Stimulated activated CD8-positive, alpha-beta memory T cell treated with anti-CD3 and anti-CD28 coated beads, Interleukin-2, amount 100 ng/mL, for 48 hours (primary cell): ENCODE results near the gene MAN2B2.

Experiments used
- DNase-seq, 2 donors: peaks; one replicate each; pipeline ENCODE4 v3.0.0-alpha.2; 2020; ENCODE audit warnings: low read depth in 2 of 2

MAN2B2 gene

GRCh38 chr4:6594826-6595355 is 19.9 kb downstream of the MAN2B2 start:
- no peak for DNase-seq

DNA sequence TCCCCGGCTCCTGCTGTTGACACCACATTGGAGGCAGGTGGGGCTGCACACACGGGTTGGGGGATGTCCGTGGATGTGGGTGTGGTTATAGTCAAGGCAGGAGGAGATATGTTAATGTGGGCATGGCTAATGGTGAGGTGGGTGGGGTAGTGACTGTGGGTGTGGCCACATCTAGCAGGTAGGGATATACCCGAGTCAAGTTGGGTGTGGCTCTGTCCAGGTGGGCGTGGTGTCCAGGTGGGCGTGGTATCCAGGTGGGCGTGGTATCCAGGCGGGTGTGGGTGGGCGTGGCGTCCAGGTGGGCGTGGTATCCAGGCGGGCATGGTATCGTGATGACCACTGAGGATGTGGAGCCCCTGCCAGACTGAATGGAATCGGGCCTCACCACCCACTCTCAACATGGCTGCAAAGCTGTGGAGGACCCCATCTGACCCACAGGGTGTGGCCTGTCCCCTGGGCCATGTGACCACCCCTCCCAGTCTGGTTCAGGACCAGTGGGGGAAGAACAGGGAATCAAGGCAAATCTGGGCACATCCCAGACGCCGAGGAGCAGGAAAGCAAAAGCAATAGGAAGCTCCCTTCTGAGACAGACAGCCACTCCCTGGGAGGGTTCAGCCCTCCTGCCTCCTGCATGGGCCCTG is 21.0 kb downstream of the MAN2B2 start:
- DNase-seq = no peak

DNA sequence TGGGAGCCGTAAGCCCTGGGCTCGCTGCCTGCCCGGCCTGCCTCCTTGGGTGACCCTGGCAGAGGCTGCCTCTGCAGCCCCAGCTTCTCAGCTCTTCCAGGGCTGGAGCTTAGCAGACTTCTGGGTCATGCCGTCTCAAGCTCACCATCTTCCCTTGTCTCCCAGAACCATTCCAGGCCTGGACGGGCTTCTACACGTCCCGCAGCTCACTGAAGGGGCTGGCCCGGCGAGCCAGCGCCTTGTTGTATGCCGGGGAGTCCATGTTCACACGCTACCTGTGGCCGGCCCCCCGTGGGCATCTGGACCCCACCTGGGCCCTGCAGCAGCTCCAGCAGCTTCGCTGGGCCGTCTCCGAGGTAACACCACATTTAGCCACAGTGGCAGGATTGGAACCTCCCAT is 22.0 kb downstream of the MAN2B2 start:
- no peak for DNase-seq

DNA sequence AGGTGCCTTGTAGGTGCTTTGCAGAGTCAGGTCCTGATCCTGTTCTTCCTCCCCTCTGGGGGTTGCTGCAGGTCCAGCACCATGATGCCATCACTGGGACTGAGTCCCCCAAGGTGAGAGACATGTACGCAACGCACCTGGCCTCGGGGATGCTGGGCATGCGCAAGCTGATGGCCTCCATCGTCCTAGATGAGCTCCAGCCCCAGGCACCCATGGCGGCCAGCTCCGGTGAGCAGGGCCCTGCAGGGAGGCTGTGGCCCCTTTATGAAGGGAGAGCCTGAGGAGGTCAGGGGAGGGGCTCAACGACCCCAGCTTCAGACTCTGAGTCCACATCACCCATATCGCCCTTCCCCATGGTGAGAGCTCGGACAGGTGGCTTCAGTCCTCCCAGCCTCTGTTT is 23.1 kb downstream of the MAN2B2 start:
- no peak for DNase-seq

GRCh38 chr4:6598641-6599040 is 23.7 kb downstream of the MAN2B2 start:
- DNase-seq = no peak

DNA sequence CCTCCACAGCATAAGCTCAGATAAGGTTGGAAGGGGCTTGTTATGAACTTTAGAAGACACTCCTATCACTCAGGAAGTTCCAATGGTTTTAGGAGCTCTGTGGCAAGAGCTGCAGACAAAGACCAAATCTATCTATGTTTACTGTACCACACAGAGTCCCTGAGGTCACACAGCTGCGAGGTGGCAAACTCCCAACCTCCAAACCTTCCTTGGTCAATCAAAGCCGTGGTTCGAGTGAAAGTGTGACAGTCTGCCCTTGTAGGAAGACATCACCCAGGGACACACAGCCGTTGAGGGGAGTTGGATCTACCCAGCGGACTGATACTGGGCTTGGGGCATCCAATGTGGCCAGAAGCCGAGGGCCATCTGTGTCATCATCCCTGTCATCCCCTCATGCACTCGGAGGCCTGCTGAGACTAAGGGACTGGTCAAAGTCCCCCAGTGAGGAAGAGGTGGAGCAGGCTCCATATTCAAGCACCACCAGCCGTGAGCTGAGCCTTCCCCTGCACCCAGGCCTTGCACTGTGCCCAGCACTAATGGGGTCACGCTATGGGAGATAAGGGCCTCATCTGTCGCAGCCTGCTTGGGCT is 26.8 kb downstream of the MAN2B2 start:
- DNase-seq = no peak

DNA sequence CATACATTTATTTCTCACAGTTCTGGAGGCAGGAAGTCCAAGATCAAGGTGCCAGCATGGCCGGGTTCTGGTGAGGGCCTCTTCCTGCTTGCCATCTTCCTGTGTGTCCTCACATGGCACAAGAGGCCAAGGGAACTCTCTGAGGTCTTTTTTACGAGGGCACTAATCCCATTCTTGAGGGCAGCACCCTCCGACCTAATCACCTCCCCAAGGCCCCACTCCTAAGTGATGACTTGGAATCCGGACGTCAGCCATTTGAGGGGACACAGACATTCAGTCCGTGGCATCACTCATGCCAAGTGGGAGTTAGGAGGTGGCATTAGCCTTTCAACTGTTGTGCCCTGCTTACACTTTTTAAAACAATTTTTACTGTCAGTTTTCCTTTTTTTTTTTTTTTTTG is 27.3 kb downstream of the MAN2B2 start:
- DNase-seq = no peak

- no peak for DNase-seq
These were observed 28.1 kb downstream of the MAN2B2 start for GRCh38 chr4:6603128-6603527.

DNA sequence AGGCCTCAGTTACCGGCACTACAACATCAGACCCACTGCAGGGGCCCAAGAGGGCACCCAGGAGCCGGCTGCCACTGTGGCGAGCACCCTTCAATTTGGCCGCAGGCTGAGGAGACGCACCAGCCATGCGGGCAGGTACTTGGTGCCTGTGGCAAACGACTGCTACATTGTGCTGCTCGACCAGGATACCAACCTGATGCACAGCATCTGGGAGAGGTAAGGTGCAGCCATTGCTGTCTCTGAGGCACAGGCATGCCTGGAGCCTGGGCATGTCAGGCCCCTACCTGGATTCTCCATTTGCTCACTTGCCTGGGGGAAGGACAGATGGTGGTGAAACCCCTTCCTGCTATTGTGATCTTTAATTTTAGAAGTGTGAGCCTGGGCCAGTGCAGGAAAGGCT is 30.1 kb downstream of the MAN2B2 start:
- DNase-seq = no peak

DNA sequence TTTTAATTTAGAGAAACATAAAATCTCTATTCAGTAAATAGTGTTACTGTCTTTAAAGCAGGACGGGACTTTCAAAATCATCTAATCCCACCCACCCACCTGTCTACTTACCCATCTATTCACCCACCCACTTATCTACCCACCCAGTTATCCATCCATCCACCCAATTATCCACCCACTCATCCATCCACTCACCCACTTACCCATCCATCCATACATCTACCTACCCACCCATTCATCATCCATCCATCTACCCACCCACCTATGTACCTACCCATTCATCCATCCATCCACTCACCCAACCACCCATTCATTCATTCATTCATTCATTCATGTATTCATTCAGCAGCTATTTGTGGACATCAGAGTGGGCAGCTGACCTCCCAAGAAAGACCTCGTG is 30.6 kb downstream of the MAN2B2 start:
- DNase-seq = no peak

- DNase-seq = no peak
These were observed 31.7 kb downstream of the MAN2B2 start for GRCh38 chr4:6606465-6607235.

- no peak for DNase-seq
These were observed 32.5 kb downstream of the MAN2B2 start for GRCh38 chr4:6607368-6608055.

GRCh38 chr4:6608758-6609414 is 33.9 kb downstream of the MAN2B2 start:
- peak in 1 of 2 donors; percentile 13 for DNase-seq

- no peak for DNase-seq
These were observed 34.6 kb downstream of the MAN2B2 start for GRCh38 chr4:6609415-6610079.

- DNase-seq = no peak
These were observed 36.0 kb downstream of the MAN2B2 start for GRCh38 chr4:6610856-6611430.

DNA sequence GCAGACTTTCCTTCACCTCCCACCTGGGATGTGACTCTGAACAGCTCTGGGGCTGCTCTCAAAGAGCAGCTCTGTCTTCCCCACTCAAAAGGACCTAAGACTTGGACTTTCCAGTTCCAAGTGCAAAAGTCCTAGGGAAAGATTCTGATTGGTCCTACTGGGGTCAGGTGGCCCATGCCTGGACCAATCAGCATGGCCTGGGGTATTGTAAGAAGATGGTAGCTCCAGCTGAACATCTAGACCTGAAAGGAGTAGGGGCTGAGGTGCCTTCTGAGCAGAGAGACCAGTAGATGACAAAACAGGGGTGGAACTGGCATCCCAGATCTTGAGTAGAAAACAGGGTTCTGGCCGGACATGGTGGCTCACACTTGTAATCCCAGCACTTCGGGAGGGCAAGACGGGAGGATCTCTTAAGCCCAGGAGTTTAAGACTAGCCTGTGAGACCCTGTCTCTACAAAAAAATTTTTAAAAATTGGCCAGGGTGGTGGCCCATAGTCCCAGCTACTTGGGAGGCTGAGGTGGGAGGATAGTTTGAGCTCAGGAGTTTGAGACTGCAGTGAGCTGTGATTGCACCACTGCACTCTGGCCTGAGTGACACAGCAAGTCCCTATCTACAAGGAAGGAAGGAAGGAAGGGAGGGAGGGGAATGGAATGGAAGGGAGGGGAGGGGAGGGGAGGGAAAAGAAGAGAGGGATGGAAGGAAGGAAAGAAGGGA is 38.1 kb downstream of the MAN2B2 start:
- no peak for DNase-seq

DNA sequence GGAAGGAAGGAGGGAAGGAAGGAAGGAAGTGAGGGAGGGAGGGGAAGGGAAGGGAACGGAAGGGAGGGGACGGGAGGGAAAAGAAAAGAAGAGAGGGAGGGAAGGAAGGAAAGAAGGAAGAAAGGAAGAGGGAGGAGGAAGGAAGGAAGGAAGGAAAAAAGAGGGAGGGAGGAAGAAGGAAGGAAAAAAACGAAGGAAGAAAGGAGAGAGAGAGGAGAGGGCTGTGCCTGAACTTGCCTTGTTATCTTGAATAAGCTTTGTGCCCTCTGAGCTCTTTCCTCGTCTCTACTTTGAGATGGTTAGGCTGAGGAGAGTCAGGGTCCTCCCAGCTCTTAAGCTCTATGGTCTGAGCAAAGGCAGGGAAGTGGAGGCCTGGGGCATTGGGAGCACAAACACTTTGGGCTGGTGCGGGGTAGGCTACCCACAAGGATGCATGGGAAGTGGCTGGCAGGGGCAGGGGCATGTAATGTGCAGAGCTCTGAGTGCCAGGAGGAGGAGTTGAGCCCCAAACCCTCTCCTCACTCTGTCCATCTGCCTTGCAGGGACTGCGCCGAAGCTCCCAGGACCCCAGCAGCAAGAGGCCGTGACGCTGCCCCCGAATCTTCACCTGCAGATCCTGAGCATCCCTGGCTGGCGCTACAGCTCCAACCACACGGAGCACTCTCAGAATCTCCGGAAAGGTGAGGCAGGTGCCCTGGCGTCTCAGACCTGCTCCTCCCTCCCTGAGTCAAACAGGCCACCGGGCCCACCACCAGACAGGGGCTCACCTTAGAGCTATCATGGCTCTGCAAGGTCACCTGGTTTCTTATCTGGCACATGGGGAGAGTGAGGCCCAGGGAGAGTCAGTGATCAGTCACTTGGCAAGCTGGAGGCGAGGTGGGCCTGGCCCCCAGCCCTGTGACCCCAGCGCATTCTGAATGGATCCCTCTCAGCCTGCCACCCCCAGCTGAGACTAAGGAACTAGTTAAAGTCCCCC is 39.0 kb downstream of the MAN2B2 start:
- DNase-seq = no peak

- no peak for DNase-seq
These were observed 39.8 kb downstream of the MAN2B2 start for GRCh38 chr4:6614701-6615230.
